CD4-positive, alpha-beta T cell treated with Interferon alpha-2 for 1 hour (primary cell): ENCODE results near the gene SYMPK.
"Not testable (repeated sequence)": the region's sequence is repeated elsewhere in the genome, so short reads cannot be mapped to it uniquely, and the experiment has no call there.

ENCODE experiments used
- DNase-seq, 2 donors: peaks; one replicate each; pipeline ENCODE4 v3.0.0-alpha.2; 2020 to 2022

The SYMPK gene

GRCh38 chr19:45885556-45886426, 22.8 kb upstream of the SYMPK start, which contains the start of gene IRF2BP1:
IRF2BP1 (minus strand) TSS chr19:45886141; CDS start chr19:45885774, 367 bp downstream.
- DNase-seq: peak; percentile 91 to 93

- no peak for DNase-seq
Measured at GRCh38 chr19:45884682-45885555, 22.0 kb upstream of the SYMPK start.

GRCh38 chr19:45883881-45884681, 21.1 kb upstream of the SYMPK start:
- DNase-seq: no peak

- no peak for DNase-seq
Measured at GRCh38 chr19:45883586-45883880, 20.6 kb upstream of the SYMPK start.

- DNase-seq: peak; percentile 82 to 88
Measured at GRCh38 chr19:45882652-45883585, 20.0 kb upstream of the SYMPK start.

GRCh38 chr19:45881909-45882528, 19.1 kb upstream of the SYMPK start:
- no peak for DNase-seq

- DNase-seq: no peak
Measured at GRCh38 chr19:45881082-45881908, 18.3 kb upstream of the SYMPK start.

- no peak for DNase-seq
Measured at GRCh38 chr19:45879971-45880370, 17.0 kb upstream of the SYMPK start.

GRCh38 chr19:45879055-45879454, 16.1 kb upstream of the SYMPK start:
- no peak for DNase-seq

- no peak for DNase-seq
Measured at GRCh38 chr19:45878043-45878794, 15.3 kb upstream of the SYMPK start.

- peak in 1 of 2 donors; percentile 21 for DNase-seq
Measured at GRCh38 chr19:45876411-45877197, 13.7 kb upstream of the SYMPK start.

- no peak for DNase-seq
Measured at GRCh38 chr19:45876161-45876410, 13.1 kb upstream of the SYMPK start.

GRCh38 chr19:45874620-45874966, 11.6 kb upstream of the SYMPK start:
- DNase-seq: no peak

GRCh38 chr19:45873219-45873772, 10.3 kb upstream of the SYMPK start:
- DNase-seq: no peak

GRCh38 chr19:45872095-45872919, 9.4 kb upstream of the SYMPK start:
- no peak for DNase-seq

- DNase-seq: no peak
Measured at GRCh38 chr19:45870798-45871197, 7.9 kb upstream of the SYMPK start.

GRCh38 chr19:45867241-45867640, 4.3 kb upstream of the SYMPK start:
- not testable (repeated sequence) for DNase-seq
